NB4 (cell line): ENCODE data around the gene ZBTB20.

Source experiments
- DNase-seq: peaks from one replicate; pipeline ENCODE4 v3.0.0; 2010; ENCODE audit warnings: low read depth
- H3K4me3 ChIP-seq: one replicate; pipeline ENCODE4 v1.5.1; 2011; ENCODE audit warnings: mild to moderate bottlenecking, low read depth, low read length, moderate library complexity
- MAX ChIP-seq: IDR thresholded peaks from 2 replicates; pipeline ENCODE4 v1.6.1; 2011; ENCODE audit warnings: low read depth, low read length
- MYC ChIP-seq: IDR thresholded peaks from 2 replicates; pipeline ENCODE4 v1.6.1; 2011; ENCODE audit warnings: low read depth, low read length
- POLR2A ChIP-seq: IDR thresholded peaks from 2 replicates; pipeline ENCODE4 v1.6.1; 2011; ENCODE audit warnings: mild to moderate bottlenecking; ENCODE audit not compliant: insufficient read length; ENCODE audit errors: extremely low read depth
- TF ChIP-seq, protein P1 (sequence below): IDR thresholded peaks from one replicate; pipeline ENCODE4 v1.5.1; 2012; ENCODE audit warnings: low read depth, low read length

Gene ZBTB20

GRCh38 chr3:114627770-114628169 lies 519.3 kb downstream of the ZBTB20 start:
- H3K4me3 ChIP-seq: no peak overlapping the region
- TF ChIP-seq, protein P1, sequence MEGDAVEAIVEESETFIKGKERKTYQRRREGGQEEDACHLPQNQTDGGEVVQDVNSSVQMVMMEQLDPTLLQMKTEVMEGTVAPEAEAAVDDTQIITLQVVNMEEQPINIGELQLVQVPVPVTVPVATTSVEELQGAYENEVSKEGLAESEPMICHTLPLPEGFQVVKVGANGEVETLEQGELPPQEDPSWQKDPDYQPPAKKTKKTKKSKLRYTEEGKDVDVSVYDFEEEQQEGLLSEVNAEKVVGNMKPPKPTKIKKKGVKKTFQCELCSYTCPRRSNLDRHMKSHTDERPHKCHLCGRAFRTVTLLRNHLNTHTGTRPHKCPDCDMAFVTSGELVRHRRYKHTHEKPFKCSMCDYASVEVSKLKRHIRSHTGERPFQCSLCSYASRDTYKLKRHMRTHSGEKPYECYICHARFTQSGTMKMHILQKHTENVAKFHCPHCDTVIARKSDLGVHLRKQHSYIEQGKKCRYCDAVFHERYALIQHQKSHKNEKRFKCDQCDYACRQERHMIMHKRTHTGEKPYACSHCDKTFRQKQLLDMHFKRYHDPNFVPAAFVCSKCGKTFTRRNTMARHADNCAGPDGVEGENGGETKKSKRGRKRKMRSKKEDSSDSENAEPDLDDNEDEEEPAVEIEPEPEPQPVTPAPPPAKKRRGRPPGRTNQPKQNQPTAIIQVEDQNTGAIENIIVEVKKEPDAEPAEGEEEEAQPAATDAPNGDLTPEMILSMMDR: no peak
- no peak for TF ChIP-seq MYC
- DNase-seq: no peak

DNA sequence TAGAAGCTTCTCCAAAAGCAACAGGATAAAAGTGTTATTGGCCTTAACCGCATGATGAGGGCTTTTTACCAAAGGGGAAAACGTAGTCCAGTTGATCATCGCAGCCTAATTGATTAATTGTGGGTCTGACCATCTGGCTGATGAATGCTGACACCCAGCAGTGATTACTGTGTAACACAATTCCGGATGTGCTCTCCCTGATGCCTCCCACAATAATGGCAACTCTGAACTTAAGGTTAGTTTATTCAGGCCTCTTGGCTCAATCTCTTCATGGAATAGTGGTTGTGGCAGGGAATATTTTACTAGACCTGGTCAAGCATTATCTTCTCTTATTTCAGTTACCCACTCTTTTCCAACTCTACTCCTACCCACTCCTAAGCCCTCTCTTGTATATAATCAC lies 520.3 kb downstream of the ZBTB20 start:
- no peak for TF ChIP-seq POLR2A
- TF ChIP-seq, protein P1: no peak
- no peak for TF ChIP-seq MYC
- no peak for TF ChIP-seq MAX
- DNase-seq: no peak

DNA sequence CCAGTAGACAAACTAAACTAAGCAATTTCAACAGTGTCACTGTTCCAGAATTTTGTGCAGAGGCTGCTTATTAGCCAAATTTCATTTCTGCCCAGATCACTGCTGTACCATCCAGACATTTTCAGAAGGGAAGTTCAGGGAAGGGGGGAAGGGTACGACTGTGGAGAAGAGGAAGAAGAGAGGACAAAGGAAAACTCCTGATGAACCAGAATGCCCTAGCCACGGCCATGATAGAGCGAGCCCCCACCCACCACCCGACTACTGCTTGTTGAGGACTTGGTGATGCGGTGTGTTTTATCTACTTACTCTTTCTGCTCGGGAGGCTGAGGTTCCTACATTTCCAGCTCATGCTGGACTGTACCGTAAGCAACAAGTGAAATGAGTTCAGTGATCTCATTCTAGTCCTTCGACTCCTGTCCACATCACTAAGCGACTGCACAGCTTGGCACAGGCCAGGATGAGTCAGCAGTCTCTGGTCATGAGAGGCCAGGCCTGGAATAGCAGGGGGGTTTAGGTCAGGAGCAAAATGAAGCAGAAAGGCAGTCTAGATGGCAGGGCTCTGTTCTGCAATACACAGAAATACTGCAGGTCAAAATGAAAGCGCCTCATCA lies 522.4 kb downstream of the ZBTB20 start:
- TF ChIP-seq POLR2A (no peak), MYC (no peak), MAX (no peak)
- TF ChIP-seq, protein P1: no peak
- H3K4me3 ChIP-seq: no peak overlapping the region
- DNase-seq: peak; percentile 6

More for the DNA sequence above, 520.3 kb downstream of the ZBTB20 start:
- H3K4me3 ChIP-seq: no peak overlapping the region

DNA sequence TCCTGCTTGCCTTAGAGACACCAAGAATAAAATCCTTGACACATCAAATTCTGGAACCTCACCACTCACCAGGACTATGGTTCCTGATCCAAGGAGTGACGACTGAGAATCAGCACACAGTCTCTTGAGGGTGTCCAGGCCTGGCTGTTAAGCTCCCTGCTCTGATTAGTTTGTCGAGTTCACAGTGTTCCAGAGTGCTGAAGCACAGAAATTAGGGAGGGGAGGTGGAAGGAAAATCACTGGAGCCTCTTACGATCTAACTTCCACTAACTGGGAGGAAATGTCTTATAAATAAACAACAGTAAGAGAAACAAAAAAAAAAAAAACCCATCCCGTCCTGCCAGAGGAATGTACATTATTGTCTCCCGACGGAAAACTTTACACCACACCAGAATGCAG lies 523.0 kb downstream of the ZBTB20 start:
- TF ChIP-seq, protein P1: no peak
- no peak for TF ChIP-seq MAX
- no peak for TF ChIP-seq MYC
- no peak for TF ChIP-seq POLR2A
- no peak overlapping the region for H3K4me3 ChIP-seq

DNA sequence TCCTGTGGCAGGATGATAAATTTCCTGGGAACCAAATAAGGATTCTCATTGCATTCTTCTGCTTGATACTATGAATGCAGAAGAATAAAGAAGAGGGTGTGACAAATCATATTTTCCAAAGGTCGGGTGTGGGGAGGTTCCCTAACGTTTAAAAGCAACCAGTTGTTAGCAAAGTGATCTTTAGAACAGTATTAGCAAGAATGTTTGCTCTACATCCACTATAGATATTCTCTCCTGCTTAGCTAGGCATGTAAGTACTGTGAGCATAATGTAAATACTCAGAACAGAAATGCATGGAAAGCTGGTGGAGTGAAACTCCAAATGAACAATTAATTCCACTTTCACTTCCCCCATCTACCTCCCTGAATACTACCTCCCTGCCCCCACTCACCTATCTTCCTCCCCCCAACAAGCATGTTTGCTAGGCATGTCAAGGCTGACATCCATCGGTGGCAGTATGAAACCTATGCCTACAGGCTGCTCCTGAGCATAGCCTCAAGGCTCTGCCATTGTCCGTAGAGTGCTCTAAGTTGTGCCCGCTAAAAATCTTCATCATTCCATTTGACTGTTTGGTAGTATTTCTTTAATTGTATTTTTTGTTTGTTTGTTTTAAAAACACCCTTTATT lies 523.6 kb downstream of the ZBTB20 start:
- TF ChIP-seq POLR2A: no peak
- TF ChIP-seq, protein P1: no peak
- TF ChIP-seq MAX: no peak
- TF ChIP-seq MYC: no peak
- H3K4me3 ChIP-seq: no peak overlapping the region
- no peak for DNase-seq

More for the DNA sequence above, 523.0 kb downstream of the ZBTB20 start:
- DNase-seq: no peak
